GM10266 (cell line): Measurements from ENCODE around the gene P2RY8.
"Not testable (repeated sequence)": the region's sequence is repeated elsewhere in the genome, so short reads cannot be mapped to it uniquely, and the experiment has no call there.

ENCODE experiments used
- DNase-seq: peaks from one replicate; pipeline ENCODE4 v3.0.0; 2012; ENCODE audit errors: extremely low spot score
- TF ChIP-seq, protein P1 (sequence below): IDR thresholded peaks from 2 replicates; pipeline ENCODE4 v1.5.1; 2012; ENCODE audit warnings: mild to moderate bottlenecking, low read depth; ENCODE audit not compliant: control insufficient read depth, insufficient read depth; ENCODE audit errors: missing control alignments

Gene P2RY8

DNA sequence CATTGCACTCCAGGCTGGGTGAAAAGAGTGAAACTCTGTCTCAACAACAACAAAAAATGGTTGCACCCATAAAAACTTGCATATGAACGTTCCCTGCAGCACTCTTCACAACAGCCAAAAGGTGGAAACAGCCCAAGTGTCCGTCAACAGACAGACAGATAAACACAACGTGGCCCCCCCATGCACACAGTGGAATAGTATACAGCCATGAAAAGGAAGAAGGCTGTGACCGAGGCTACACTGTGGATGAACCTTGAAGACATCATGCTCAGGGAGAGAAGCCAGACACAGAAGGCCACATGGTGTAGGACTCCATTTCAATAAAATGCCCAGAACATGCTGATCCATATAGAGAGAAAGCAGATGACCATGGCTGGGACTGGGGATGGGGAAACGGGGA lies 50.8 kb downstream of the P2RY8 start:
- DNase-seq: no peak
- TF ChIP-seq, protein P1, sequence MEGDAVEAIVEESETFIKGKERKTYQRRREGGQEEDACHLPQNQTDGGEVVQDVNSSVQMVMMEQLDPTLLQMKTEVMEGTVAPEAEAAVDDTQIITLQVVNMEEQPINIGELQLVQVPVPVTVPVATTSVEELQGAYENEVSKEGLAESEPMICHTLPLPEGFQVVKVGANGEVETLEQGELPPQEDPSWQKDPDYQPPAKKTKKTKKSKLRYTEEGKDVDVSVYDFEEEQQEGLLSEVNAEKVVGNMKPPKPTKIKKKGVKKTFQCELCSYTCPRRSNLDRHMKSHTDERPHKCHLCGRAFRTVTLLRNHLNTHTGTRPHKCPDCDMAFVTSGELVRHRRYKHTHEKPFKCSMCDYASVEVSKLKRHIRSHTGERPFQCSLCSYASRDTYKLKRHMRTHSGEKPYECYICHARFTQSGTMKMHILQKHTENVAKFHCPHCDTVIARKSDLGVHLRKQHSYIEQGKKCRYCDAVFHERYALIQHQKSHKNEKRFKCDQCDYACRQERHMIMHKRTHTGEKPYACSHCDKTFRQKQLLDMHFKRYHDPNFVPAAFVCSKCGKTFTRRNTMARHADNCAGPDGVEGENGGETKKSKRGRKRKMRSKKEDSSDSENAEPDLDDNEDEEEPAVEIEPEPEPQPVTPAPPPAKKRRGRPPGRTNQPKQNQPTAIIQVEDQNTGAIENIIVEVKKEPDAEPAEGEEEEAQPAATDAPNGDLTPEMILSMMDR: no peak

DNA sequence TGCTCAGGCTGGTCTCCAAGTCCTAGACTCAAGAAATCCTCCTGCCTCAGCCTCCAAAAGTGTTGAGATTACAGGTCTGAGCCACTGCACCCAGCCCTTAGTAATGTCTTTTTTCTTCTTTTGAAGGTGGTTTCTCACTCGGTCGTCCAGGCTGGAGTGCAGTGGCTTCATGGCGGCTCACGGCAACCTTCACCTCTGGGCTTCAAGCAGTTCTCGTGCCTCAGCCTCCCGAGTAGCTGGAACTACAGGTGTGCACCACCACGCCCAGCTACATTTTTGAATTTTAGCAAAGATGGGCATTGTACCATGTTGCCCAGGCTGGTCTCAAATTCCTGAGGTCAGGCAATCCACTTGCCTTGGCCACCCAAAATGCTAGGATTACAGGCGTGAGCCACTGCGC lies 52.0 kb downstream of the P2RY8 start:
- TF ChIP-seq, protein P1: no peak
- DNase-seq: no peak

DNA sequence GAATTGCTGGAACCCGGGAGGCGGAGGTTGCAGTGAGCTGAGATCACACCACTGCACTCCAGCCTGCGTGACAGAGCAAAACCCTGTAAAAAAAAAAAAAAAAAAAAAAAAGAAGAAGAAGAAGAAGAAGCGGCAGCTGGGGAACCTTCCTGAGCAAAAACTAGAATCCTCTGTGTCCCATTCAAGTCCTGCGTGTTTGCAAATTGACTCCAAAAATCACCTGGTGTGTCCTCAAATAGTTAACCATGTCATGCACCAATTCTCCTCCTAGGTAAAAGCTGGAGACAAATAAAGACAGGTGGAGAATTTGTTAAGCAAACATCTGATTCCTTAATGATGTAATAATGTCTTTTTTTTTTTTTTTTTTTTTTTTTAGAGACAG lies 52.4 kb downstream of the P2RY8 start:
- DNase-seq: no peak
- TF ChIP-seq, protein P1: no peak

DNA sequence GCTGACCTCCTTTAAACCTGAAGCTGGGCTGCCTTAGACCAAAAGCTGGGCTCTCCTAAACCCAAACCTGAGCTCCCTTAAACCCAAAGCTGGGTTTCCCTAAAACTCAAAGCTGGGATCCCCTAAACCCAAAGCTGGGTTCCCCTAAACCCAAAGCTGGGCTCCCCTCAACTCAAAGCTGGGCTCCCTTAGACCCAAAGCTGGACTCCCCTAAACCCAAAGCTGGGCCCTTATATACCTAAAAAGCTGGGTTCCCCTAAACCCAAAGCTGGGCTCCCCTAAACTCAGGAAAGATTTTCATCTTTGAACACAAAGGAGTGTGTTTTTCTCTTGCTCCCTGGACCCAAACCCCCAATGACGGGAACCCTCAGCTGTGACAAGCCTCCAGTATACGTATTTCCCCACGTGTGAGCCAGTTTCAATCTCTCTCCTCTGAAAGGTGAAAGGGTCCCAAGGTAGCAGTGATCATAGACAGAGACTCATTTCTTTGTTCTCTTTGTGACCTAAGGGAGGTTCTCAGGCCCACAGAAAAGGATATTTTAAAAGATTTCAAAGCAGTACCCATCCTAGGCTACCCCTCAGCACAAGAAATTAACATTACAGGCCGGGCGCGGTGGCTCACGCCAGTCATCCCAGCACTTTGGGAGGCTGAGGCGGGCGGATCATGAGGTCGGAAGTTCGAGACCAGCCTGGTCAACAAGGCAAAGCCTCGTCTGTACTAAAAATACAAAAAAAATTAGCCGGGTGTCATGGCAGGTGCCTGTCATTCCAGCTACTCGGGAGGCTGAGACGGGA lies 52.9 kb downstream of the P2RY8 start:
- TF ChIP-seq, protein P1: no peak
- peak; percentile 74 for DNase-seq

DNA sequence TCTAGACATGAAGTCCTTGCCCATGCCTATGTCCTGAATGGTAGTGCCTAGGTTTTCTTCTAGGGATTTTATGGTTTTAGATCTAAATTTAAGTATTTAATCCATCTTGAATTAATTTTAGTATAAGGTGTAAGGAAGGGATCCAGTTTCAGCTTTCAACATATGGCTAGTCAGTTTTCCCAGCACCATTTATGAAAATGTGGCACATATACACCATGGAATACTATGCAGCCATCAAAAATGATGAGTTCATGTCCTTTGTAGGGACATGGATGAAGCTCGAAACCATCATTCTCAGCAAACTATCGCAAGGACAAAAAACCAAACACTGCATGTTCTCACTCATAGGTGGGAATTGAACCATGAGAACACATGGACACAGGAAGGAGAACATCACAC lies 54.5 kb downstream of the P2RY8 start:
- not testable (repeated sequence) for DNase-seq

DNA sequence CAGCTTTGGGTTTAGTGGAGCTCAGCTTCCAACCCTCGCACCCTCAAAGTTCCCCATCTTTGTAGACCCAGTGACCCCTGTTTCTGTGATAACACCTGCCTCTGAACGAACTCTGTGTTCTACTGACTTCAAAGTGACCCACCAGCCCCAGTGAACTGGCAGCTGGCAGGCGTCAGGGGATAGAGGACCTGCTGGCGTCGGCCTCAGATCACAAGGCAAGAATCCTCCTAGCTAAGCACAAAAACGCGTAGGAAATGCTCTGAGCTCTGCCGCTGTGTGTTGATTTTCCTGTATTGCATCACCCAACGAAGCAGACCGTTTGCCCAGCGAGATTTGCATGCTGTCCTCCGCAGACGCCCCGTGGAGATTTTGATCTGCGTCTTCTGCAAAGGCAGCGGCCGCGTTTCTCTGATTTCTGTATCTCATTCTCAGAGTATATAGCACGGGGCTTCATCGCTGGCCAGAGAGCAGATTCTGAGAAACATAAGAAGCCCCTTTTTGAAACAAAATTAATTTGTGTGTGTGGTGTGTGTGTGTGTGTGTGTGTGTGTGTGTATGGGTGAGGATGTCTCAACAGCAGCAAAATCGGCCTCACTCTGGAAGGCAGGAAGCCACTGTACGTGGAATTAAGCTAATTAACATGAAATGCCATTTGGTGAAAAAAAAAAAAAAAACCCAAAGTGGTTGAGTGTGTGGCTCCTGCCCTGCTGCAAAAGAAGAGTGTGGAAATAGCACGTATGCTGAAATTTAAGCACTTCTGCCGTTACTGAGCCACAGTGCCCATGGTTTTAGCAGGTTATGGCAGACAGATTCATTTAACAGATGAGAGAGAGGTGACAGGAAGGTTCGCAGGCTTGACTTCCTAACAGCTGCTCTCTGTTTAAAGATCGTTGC lies 55.1 kb downstream of the P2RY8 start:
- DNase-seq: peak; percentile 63
- TF ChIP-seq, protein P1: no peak

DNA sequence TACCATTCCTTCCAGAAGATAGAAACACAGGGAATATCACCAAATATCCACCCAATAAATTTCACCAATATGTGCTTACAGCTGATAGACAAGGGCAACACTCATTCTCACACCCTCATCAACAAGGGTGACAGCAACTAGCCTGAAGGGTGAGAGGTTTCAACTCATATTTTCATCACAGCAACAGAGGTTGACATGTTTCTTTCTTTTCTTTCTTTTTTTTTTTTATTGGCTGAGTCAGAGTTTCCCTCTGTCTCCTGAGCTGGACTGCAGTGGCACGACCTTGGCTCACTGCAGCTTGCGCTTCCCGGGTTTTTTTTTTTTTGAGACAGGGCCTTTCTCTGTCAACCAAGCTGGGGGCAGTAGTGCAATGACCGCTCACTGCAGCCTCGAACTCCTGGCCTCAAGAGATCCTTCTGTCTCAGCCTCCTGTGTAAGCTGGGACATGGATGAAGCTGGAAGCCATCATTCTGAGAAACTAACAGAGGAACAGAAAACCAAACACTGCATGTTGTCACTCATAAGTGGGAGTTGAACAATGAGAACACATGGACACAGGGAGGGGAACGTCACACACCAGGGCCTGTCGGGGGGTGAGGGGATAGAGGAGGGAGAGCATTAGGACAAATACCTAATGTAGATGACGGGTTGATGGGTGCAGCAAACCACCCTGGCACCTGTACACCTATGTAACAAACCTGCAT lies 56.8 kb downstream of the P2RY8 start:
- TF ChIP-seq, protein P1: no peak
- DNase-seq: no peak
